ENCODE results near the gene LARGE1. TPM values are rescaled to one million over a fixed set of nuclear protein-coding genes. Genes with fewer than 3 reads are reported as not detected.

The LARGE1 gene
- total RNA-seq, 1 experiment from 2014 or later = 1.3 TPM

- ATAC-seq (no peak), DNase-seq (no peak)
- ChIA-PET CTCF (no interaction called here), POLR2A (ENCODE audit: unreplicated experiment) (no interaction called here)
- Histone ChIP-seq H3K79me2 (ENCODE audit: low read length) (no peaks in the 10 kb centered on the region), H4K20me1 (ENCODE audit: low read length) (no peaks in the 10 kb centered on the region), H3K27ac (ENCODE audit: low read length) (no peak overlapping the region), H3K9ac (ENCODE audit: low read length) (no peak overlapping the region), H3K4me1 (ENCODE audit: insufficient read depth, low read length) (no peaks in the 10 kb centered on the region), H3F3A (ENCODE audit: low read length, unreplicated experiment) (no peaks in the 10 kb centered on the region), H3K4me3 (ENCODE audit: low read length) (no peak overlapping the region), H3K9me3 (ENCODE audit: low read length) (no peaks in the 10 kb centered on the region), H3K36me3 (ENCODE audit: low read depth, low read length) (no peaks in the 10 kb centered on the region), H3K4me2 (ENCODE audit: low read length) (no peak overlapping the region), H3K27me3 (ENCODE audit: low read length) (no peaks in the 10 kb centered on the region), H3K9me2 (replicated peaks; ENCODE audit: low read length) (no peaks in the 10 kb centered on the region), H2AFZ (ENCODE audit: low read length) (no peak overlapping the region)
- intact Hi-C loops (cut with micrococcal nuclease) = no loop called here
- BruUV-seq (replicated peaks) = no TSS peak
- TF ChIP-seq CTCF (conservative IDR thresholded peaks at IDR 0.05; ENCODE audit: low read depth, low read length) (no peak), EZH2 (IDR thresholded peaks at IDR 0.05; ENCODE audit: low read length, unreplicated experiment) (no peak), EZH2phosphoT487 (IDR thresholded peaks at IDR 0.05; ENCODE audit: borderline replicate concordance, low read length) (no peak)
Observed at GRCh38 chr22:33538277-33538885, 381.9 kb downstream of the LARGE1 start.

- no peaks in the 10 kb centered on the region for H3K9me3 ChIP-seq (ENCODE audit: low read length)
- H3K79me2 ChIP-seq (ENCODE audit: low read length) = no peaks in the 10 kb centered on the region
- H3K36me3 ChIP-seq (ENCODE audit: low read depth, low read length) = no peaks in the 10 kb centered on the region
- H3F3A ChIP-seq (ENCODE audit: low read length, unreplicated experiment) = no peaks in the 10 kb centered on the region
- H3K9ac ChIP-seq (ENCODE audit: low read length) = no peak overlapping the region
- H2AFZ ChIP-seq (ENCODE audit: low read length) = no peak overlapping the region
- ATAC-seq (no peak), DNase-seq (no peak)
- no peaks in the 10 kb centered on the region for H3K27me3 ChIP-seq (ENCODE audit: low read length)
- TF ChIP-seq CTCF (conservative IDR thresholded peaks at IDR 0.05; ENCODE audit: low read depth, low read length) (no peak), EZH2phosphoT487 (IDR thresholded peaks at IDR 0.05; ENCODE audit: borderline replicate concordance, low read length) (no peak), EZH2 (IDR thresholded peaks at IDR 0.05; ENCODE audit: low read length, unreplicated experiment) (no peak)
- POLR2A ChIA-PET (ENCODE audit: unreplicated experiment) = no interaction called here
- H3K4me3 ChIP-seq (ENCODE audit: low read length) = no peak overlapping the region
- no peaks in the 10 kb centered on the region for H3K4me1 ChIP-seq (ENCODE audit: insufficient read depth, low read length)
- no peak overlapping the region for H3K27ac ChIP-seq (ENCODE audit: low read length)
- H3K4me2 ChIP-seq (ENCODE audit: low read length) = no peak overlapping the region
- CTCF ChIA-PET = no interaction called here
- H4K20me1 ChIP-seq (ENCODE audit: low read length) = no peaks in the 10 kb centered on the region
- BruUV-seq (replicated peaks) = no TSS peak
- H3K9me2 ChIP-seq (replicated peaks; ENCODE audit: low read length) = no peaks in the 10 kb centered on the region
- intact Hi-C loops (cut with micrococcal nuclease) = no loop called here
Observed at GRCh38 chr22:33537059-33537458, 383.2 kb downstream of the LARGE1 start.

GRCh38 chr22:33535937-33536875 is 384.1 kb downstream of the LARGE1 start:
- no peaks in the 10 kb centered on the region for H3K9me2 ChIP-seq (replicated peaks; ENCODE audit: low read length)
- no peak for DNase-seq
- ChIA-PET CTCF (no interaction called here), POLR2A (ENCODE audit: unreplicated experiment) (no interaction called here)
- H3K9ac ChIP-seq (ENCODE audit: low read length) = no peak overlapping the region
- H3F3A ChIP-seq (ENCODE audit: low read length, unreplicated experiment) = no peaks in the 10 kb centered on the region
- no peak for ATAC-seq
- intact Hi-C loops (cut with micrococcal nuclease) = no loop called here
- H3K27ac ChIP-seq (ENCODE audit: low read length) = no peak overlapping the region
- H3K9me3 ChIP-seq (ENCODE audit: low read length) = no peaks in the 10 kb centered on the region
- no peak overlapping the region for H2AFZ ChIP-seq (ENCODE audit: low read length)
- H3K36me3 ChIP-seq (ENCODE audit: low read depth, low read length) = no peaks in the 10 kb centered on the region
- no peaks in the 10 kb centered on the region for H3K79me2 ChIP-seq (ENCODE audit: low read length)
- H3K27me3 ChIP-seq (ENCODE audit: low read length) = no peaks in the 10 kb centered on the region
- TF ChIP-seq CTCF (conservative IDR thresholded peaks at IDR 0.05; ENCODE audit: low read depth, low read length) (no peak), EZH2 (IDR thresholded peaks at IDR 0.05; ENCODE audit: low read length, unreplicated experiment) (no peak), EZH2phosphoT487 (IDR thresholded peaks at IDR 0.05; ENCODE audit: borderline replicate concordance, low read length) (no peak)
- no TSS peak for BruUV-seq (replicated peaks)
- H3K4me2 ChIP-seq (ENCODE audit: low read length) = no peak overlapping the region
- no peak overlapping the region for H3K4me3 ChIP-seq (ENCODE audit: low read length)
- no peaks in the 10 kb centered on the region for H4K20me1 ChIP-seq (ENCODE audit: low read length)
- no peaks in the 10 kb centered on the region for H3K4me1 ChIP-seq (ENCODE audit: insufficient read depth, low read length)
